Heart left ventricle (tissue), 16 donors: Measurements from ENCODE around the gene HSD17B2. TPM values are rescaled to one million over a fixed set of nuclear protein-coding genes. Genes with fewer than 3 reads are reported as not detected.

Experiments used
- ATAC-seq, 4 donors: fragments of 200-7000 bp; cut with Tn5 transposase; one replicate each; pipeline ENCODE4 v1.9.1; 2020 to 2022; ENCODE audit warnings: moderate library complexity in 4 of 4, mild to moderate bottlenecking in 3 of 4, moderate number of reproducible peaks in 1 of 4
- DNase-seq, 5 donors: peaks; one replicate each; pipeline ENCODE4 v3.0.0-alpha.2; 2020
- H3K27ac ChIP-seq, 12 donors: fragments of 200-600 bp; sonication (generic) in 4 of 12; one replicate each; pipeline versions ENCODE4 v1.5.0 to v1.8.0; 2016 to 2022; ENCODE audit warnings: mild to moderate bottlenecking in 2 of 12
- H3K27me3 ChIP-seq, 9 donors: fragments of 200-600 bp; sonication (generic) in 2 of 9; one replicate each; pipeline versions ENCODE4 v1.5.1 to v1.8.0; 2016 to 2022; ENCODE audit warnings: mild to moderate bottlenecking in 3 of 9
- H3K36me3 ChIP-seq, 9 donors: fragments of 200-600 bp; sonication (generic) in 2 of 9; one replicate each; pipeline versions ENCODE4 v1.5.0 to v1.8.0; 2018 to 2022; ENCODE audit warnings: mild to moderate bottlenecking in 2 of 9
- H3K4me1 ChIP-seq, 12 donors: fragments of 200-600 bp; sonication (generic) in 4 of 12; one replicate each; pipeline versions ENCODE4 v1.5.0 to v1.8.0; 2016 to 2022; ENCODE audit warnings: mild to moderate bottlenecking in 3 of 12
- H3K4me3 ChIP-seq, 12 donors: fragments of 200-600 bp; sonication (generic) in 4 of 12; one replicate each; pipeline versions ENCODE4 v1.5.0 to v1.8.0; 2017 to 2022; ENCODE audit warnings: mild to moderate bottlenecking in 9 of 12, moderate library complexity in 4 of 12
- H3K9me3 ChIP-seq, 12 donors: fragments of 200-600 bp; sonication (generic) in 4 of 12; one replicate each; pipeline versions ENCODE4 v1.5.0 to v1.8.0; 2016 to 2022; ENCODE audit warnings: mild to moderate bottlenecking in 1 of 12
- CTCF ChIP-seq, 12 donors: fragments of 200-600 bp; sonication (generic) in 4 of 12; IDR thresholded peaks; one replicate each; pipeline versions ENCODE4 v1.5.0 to v1.8.0; 2018 to 2022; ENCODE audit warnings: antibody characterized with exemption in 12 of 12, mild to moderate bottlenecking in 5 of 12
- POLR2A ChIP-seq, 2 donors: fragments of 450-650 bp; IDR thresholded peaks; one replicate each; pipeline ENCODE4 v1.6.1; 2017; ENCODE audit warnings: antibody characterized with exemption in 2 of 2, mild to moderate bottlenecking in 2 of 2, moderate library complexity in 2 of 2
- WGBS, 4 donors: extraction: QIAGEN DNeasy Blood & Tissue Kit in 2 of 4; methylation state at CpG; one replicate each; pipeline versions ENCODE4 v1.1.5 to v1.1.7; 2013 to 2018; 5-methylcytosine and 5-hydroxymethylcytosine counted together
- intact Hi-C, 10 donors: fragments of 100-400 bp; cut with DNase I; formaldehyde crosslinking; loops; one replicate each; pipeline versions ENCODE4 v1.11.1 to v1.14.2; 2022
- polyA plus RNA-seq, 2 donors: library from polyadenylated mRNA; stranded (reverse); fragments of 200-250 nt; gene quantifications; one replicate each; pipeline ENCODE4 v1.2.3, GENCODE V29; 2013
- total RNA-seq, 9 donors: library from RNA; depleted of rRNA in 2 of 9; stranded (reverse); fragments of >200 nt in 2 of 9; fragmentation: NEBNext Ultra II Directional in 3 of 9; extraction: Animal tissue kit (Norgen Biotek cat#: 25700) in 3 of 9; gene quantifications; one replicate each; pipeline versions ENCODE4 v1.1.0 to v1.2.4, GENCODE V29; 2016 to 2023
- donor health status: ischemic (EF 13 %, LVEDD 7.1; RV severe dilation, severe dysfunction).
- donor health status: healthy with polysubstance abuse.
- donor health status: DM: no; HTN: yes; CAD: no.
- donor health status: DM: no; HTN: no; CAD: no.
- donor health status: ischemic (EF 25% LVEDD 6.9; RV normal size, moderate dysfunction).
- donor health status: ischemic (EF 25% LVEDD 5.7; RV mildly dilated, moderate dysfunction).
- donor health status: healthy.
- donor health status: DM: yes; HTN: yes; CAD: no.
- donor health status: ischemic (EF 35%, LVEDD 5.7; RV mildly dilated, moderate dysfunction).
- donor health status: nonischemic (EF 11% LVEDD 7.7; RV severe dilation, severe dysfunction).
- donor health status: DM: yes; HTN: yes; CAD: no.
- donor health status: PGD.
- donor health status: ischemic (EF 29% LVEDD 5.4; RV normal size, mild dysfunction).
- donor health status: nonischemic (EF 23%, LVEDD 6.1; RV moderate dilation, normal function).

The HSD17B2 gene
- total and polyA plus RNA-seq, 11 donors, result 0.11 TPM; not detected in 10

DNA sequence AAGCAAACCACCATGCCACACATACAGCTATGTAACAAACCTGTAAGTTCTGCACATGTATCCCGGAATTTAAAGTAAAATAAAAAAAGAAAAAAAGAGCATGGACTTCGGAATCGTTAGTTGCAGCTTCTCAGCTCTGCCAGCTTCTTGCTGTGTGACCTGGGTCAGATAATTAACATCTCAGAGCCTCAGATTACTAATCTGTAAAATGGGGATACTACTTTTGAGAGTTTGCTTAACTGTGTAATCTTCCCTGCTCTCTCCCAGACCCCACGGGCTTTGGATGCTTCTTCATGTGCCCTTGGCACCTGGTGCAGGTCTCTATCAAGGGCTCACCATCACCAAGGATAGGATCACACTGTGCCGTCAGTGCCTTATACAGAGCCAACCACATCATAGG lies 16.6 kb downstream of the HSD17B2 start:
- Histone ChIP-seq H3K9me3 (no peaks in the 10 kb centered on the region), H3K4me3 (no peak overlapping the region), H3K4me1 (peaks cover 0 to 5% (median 0%) of the 10 kb centered on the region in 12 donors), H3K36me3 (no peaks in the 10 kb centered on the region), H3K27ac (no peak overlapping the region), H3K27me3 (peaks cover 0 to 23% (median 0%) of the 10 kb centered on the region in 9 donors)
- DNase-seq (no peak), ATAC-seq (no peak)
- intact Hi-C loops, result no loop called here
- no peak for TF ChIP-seq POLR2A (IDR thresholded peaks at IDR 0.05)
- WGBS, 4 donors, result 69 to 73% (median 71%) methylated on average over 5 of the region's 5 CpGs

DNA sequence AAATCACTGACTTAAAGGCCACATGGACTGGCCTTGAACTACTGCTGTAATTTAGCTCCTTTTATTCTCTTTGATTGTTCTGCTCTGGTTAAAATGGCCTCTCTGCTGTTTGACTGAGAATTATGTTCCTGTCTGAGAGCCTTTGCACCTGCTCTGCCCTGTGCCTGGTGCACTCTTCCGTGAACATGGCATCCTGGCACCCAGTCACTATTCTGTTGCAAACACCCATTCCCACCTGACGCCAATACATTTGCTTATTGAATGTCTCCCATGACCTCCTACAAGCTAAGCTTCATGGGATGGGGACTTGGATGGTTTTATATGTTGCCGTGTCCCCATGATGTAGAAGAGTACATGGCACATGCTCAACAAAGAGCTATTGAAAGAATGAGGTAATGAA lies 20.1 kb downstream of the HSD17B2 start:
- no peaks in the 10 kb centered on the region for H3K9me3 ChIP-seq
- intact Hi-C loops, result no loop called here
- no peaks in the 10 kb centered on the region for H3K36me3 ChIP-seq
- peaks cover 0 to 5% (median 0%) of the 10 kb centered on the region in 12 donors for H3K4me1 ChIP-seq
- WGBS, 4 donors, result 90 to 94% (median 92%) methylated on average over 3 of the region's 3 CpGs
- TF ChIP-seq CTCF (IDR thresholded peaks at IDR 0.05), result no peak
- no peak for TF ChIP-seq POLR2A (IDR thresholded peaks at IDR 0.05)
- no peak for ATAC-seq
- peaks cover 0 to 5% (median 0%) of the 10 kb centered on the region in 9 donors for H3K27me3 ChIP-seq
- no peak overlapping the region for H3K27ac ChIP-seq
- DNase-seq, result no peak
- H3K4me3 ChIP-seq, result no peak overlapping the region

- Histone ChIP-seq H3K27me3 (peaks cover 0 to 6% (median 0%) of the 10 kb centered on the region in 9 donors), H3K9me3 (no peaks in the 10 kb centered on the region), H3K36me3 (no peaks in the 10 kb centered on the region), H3K4me1 (peaks cover 0 to 5% (median 0%) of the 10 kb centered on the region in 12 donors), H3K4me3 (no peak overlapping the region), H3K27ac (no peak overlapping the region)
- DNase-seq (no peak), ATAC-seq (no peak)
- WGBS, 4 donors, result 66 to 77% (median 72%) methylated on average over 8 of the region's 8 CpGs
- TF ChIP-seq POLR2A (IDR thresholded peaks at IDR 0.05), result no peak
- TF ChIP-seq CTCF (IDR thresholded peaks at IDR 0.05), result no peak
- intact Hi-C loops, result no loop called here
These were observed 20.9 kb downstream of the HSD17B2 start for GRCh38 chr16:82055728-82056549.

DNA sequence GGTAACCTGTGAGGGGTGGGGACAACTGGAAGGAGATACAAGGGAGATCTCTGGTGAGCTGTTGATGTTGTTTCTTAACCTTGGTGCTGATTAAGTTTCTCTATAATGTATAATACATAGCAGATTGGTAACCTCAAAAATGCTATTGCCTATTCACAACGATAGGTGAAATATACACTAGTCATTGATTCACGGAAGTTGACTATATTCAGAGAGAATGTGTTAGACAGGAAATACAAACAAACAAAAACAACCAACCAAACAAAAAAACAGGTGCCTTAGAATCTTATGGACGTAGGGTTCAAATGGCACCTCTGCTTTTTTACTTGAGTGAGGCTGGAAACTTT lies 21.5 kb downstream of the HSD17B2 start:
- H3K9me3 ChIP-seq, result no peaks in the 10 kb centered on the region
- DNase-seq (no peak), ATAC-seq (no peak)
- H3K4me1 ChIP-seq, result peaks cover 0 to 5% (median 0%) of the 10 kb centered on the region in 12 donors
- H3K27me3 ChIP-seq, result peaks cover 0 to 3% (median 0%) of the 10 kb centered on the region in 9 donors
- 69 to 81% (median 80%) methylated on average over 3 of the region's 3 CpGs for WGBS, 4 donors
- intact Hi-C loops, result no loop called here
- no peak overlapping the region for H3K27ac ChIP-seq
- TF ChIP-seq CTCF (IDR thresholded peaks at IDR 0.05) (no peak), POLR2A (IDR thresholded peaks at IDR 0.05) (no peak)
- no peak overlapping the region for H3K4me3 ChIP-seq
- H3K36me3 ChIP-seq, result no peaks in the 10 kb centered on the region
